ENCODE results near the gene SPACA6.
A peak's percentile ranks its signal among the peaks of the same experiment; 100 is the strongest.
"Not testable (repeated sequence)": the region's sequence is repeated elsewhere in the genome, so short reads cannot be mapped to it uniquely, and the experiment has no call there.

SPACA6 gene

GRCh38 chr19:51693260-51693659 is at the start of gene SPACA6:
SPACA6 (plus strand) TSS chr19:51693330; CDS start chr19:51693527, 197 bp downstream.
- DNase-seq (ENCODE audit: low spot score): no peak

- no peak for DNase-seq (ENCODE audit: low spot score)
Measured at GRCh38 chr19:51644636-51645271, 48.4 kb upstream of the SPACA6 start.

GRCh38 chr19:51646730-51647129 is 46.4 kb upstream of the SPACA6 start, which contains the start of gene SIGLEC14:
SIGLEC14 (minus strand) TSS chr19:51646825; CDS start chr19:51646759, 66 bp downstream.
- not testable (repeated sequence) for DNase-seq (ENCODE audit: low spot score)

- DNase-seq (ENCODE audit: low spot score): no peak
Measured at GRCh38 chr19:51647318-51647717, 45.8 kb upstream of the SPACA6 start.

GRCh38 chr19:51651216-51651846 is 41.8 kb upstream of the SPACA6 start:
- peak; percentile 37 for DNase-seq (ENCODE audit: low spot score)

GRCh38 chr19:51652266-51652665 is 40.9 kb upstream of the SPACA6 start:
- DNase-seq (ENCODE audit: low spot score): no peak

- DNase-seq (ENCODE audit: low spot score): no peak
Measured at GRCh38 chr19:51653162-51653561, 40.0 kb upstream of the SPACA6 start.

- no peak for DNase-seq (ENCODE audit: low spot score)
Measured at GRCh38 chr19:51654783-51655182, 38.3 kb upstream of the SPACA6 start.

- peak; percentile 75 for DNase-seq (ENCODE audit: low spot score)
Measured at GRCh38 chr19:51660975-51661600, 32.0 kb upstream of the SPACA6 start.

GRCh38 chr19:51663650-51664049 is 29.5 kb upstream of the SPACA6 start:
- no peak for DNase-seq (ENCODE audit: low spot score)

GRCh38 chr19:51664131-51664530 is 29.0 kb upstream of the SPACA6 start:
- peak; percentile 40 for DNase-seq (ENCODE audit: low spot score)

GRCh38 chr19:51664997-51665396 is 28.1 kb upstream of the SPACA6 start:
- DNase-seq (ENCODE audit: low spot score): no peak

GRCh38 chr19:51668216-51668615 is 24.9 kb upstream of the SPACA6 start:
- no peak for DNase-seq (ENCODE audit: low spot score)

- DNase-seq (ENCODE audit: low spot score): not testable (repeated sequence)
Measured at GRCh38 chr19:51675911-51676565, 17.1 kb upstream of the SPACA6 start.

- DNase-seq (ENCODE audit: low spot score): no peak
Measured at GRCh38 chr19:51676566-51677083, 16.5 kb upstream of the SPACA6 start.

- no peak for DNase-seq (ENCODE audit: low spot score)
Measured at GRCh38 chr19:51680474-51680873, 12.7 kb upstream of the SPACA6 start.

GRCh38 chr19:51681286-51681941 is 11.7 kb upstream of the SPACA6 start:
- no peak for DNase-seq (ENCODE audit: low spot score)

GRCh38 chr19:51686171-51686570 is 7.0 kb upstream of the SPACA6 start:
- DNase-seq (ENCODE audit: low spot score): no peak

- peak; percentile 69 for DNase-seq (ENCODE audit: low spot score)
Measured at GRCh38 chr19:51687791-51688670, 5.1 kb upstream of the SPACA6 start.

GRCh38 chr19:51688671-51689571 is 4.2 kb upstream of the SPACA6 start:
- peak; percentile 96 for DNase-seq (ENCODE audit: low spot score)
